ENCODE measurements around the gene SETD2. TPM values are rescaled to one million over a fixed set of nuclear protein-coding genes. Genes with fewer than 3 reads are reported as not detected.

Gene SETD2
- total RNA-seq, 2 experiments from 2014 or later, result 27.7 to 28.1 TPM

GRCh38 chr3:47019201-47019600 is 144.7 kb downstream of the SETD2 start:
- Mint-ChIP-seq H3K36me3 (ENCODE audit: low read depth) (peaks cover 13% of the 10 kb centered on the region), H3K9me3 (no peaks in the 10 kb centered on the region), H3K4me3 (no peak overlapping the region), H3K27me3 (ENCODE audit: low read depth) (no peaks in the 10 kb centered on the region), H3K4me1 (ENCODE audit: low read depth) (peaks cover 42% of the 10 kb centered on the region), H3K27ac (peak overlapping the region; percentile 55)
- intact Hi-C loops (cut with micrococcal nuclease), result loop anchor here (1.0 to 5.0 kb wide), 6 partner anchors 12 to 363 kb away; partner anchors contain the start of genes KIF9, KLHL18, PTPN23 and SETD2
- CTCF ChIA-PET, result interaction anchor here (0.6 kb wide), 1 partner anchor 744 kb away, joined by 4 read pairs; no protein-coding TSS in a partner anchor
- peak; percentile 75 for DNase-seq

- H3K9me3 Mint-ChIP-seq, result no peaks in the 10 kb centered on the region
- DNase-seq, result no peak
- H3K4me1 Mint-ChIP-seq (ENCODE audit: low read depth), result peaks cover 42% of the 10 kb centered on the region
- CTCF ChIA-PET, result no interaction called here
- H3K27me3 Mint-ChIP-seq (ENCODE audit: low read depth), result no peaks in the 10 kb centered on the region
- H3K36me3 Mint-ChIP-seq (ENCODE audit: low read depth), result peaks cover 13% of the 10 kb centered on the region
- peak overlapping the region; percentile 55 for H3K27ac Mint-ChIP-seq
- intact Hi-C loops (cut with micrococcal nuclease), result loop anchor here (5.0 kb wide), 3 partner anchors 264 to 364 kb away; partner anchors contain the start of genes KIF9, KLHL18 and PTPN23
- H3K4me3 Mint-ChIP-seq, result no peak overlapping the region
Observed at GRCh38 chr3:47018269-47018611, 145.7 kb downstream of the SETD2 start.

- H3K9me3 Mint-ChIP-seq, result no peaks in the 10 kb centered on the region
- DNase-seq, result no peak
- no peak overlapping the region for H3K4me3 Mint-ChIP-seq
- peak overlapping the region; percentile 70 for H3K27ac Mint-ChIP-seq
- H3K4me1 Mint-ChIP-seq (ENCODE audit: low read depth), result peaks cover 42% of the 10 kb centered on the region
- H3K27me3 Mint-ChIP-seq (ENCODE audit: low read depth), result no peaks in the 10 kb centered on the region
- CTCF ChIA-PET, result no interaction called here
- H3K36me3 Mint-ChIP-seq (ENCODE audit: low read depth), result peaks cover 13% of the 10 kb centered on the region
- intact Hi-C loops (cut with micrococcal nuclease), result loop anchor here (2.0 to 5.0 kb wide), 4 partner anchors 31 to 365 kb away; partner anchors contain the start of genes KIF9, KLHL18 and PTPN23
Observed at GRCh38 chr3:47017504-47018268, 146.2 kb downstream of the SETD2 start.

- CTCF ChIA-PET, result no interaction called here
- H3K4me3 Mint-ChIP-seq, result peak overlapping the region; percentile 2
- no peaks in the 10 kb centered on the region for H3K27me3 Mint-ChIP-seq (ENCODE audit: low read depth)
- no peaks in the 10 kb centered on the region for H3K9me3 Mint-ChIP-seq
- peak; percentile 61 for DNase-seq
- peak overlapping the region; percentile 70 for H3K27ac Mint-ChIP-seq
- intact Hi-C loops (cut with micrococcal nuclease), result loop anchor here (2.0 to 5.0 kb wide), 4 partner anchors 30 to 365 kb away; partner anchors contain the start of genes KIF9, KLHL18 and PTPN23
- H3K4me1 Mint-ChIP-seq (ENCODE audit: low read depth), result peaks cover 40% of the 10 kb centered on the region
- H3K36me3 Mint-ChIP-seq (ENCODE audit: low read depth), result peaks cover 13% of the 10 kb centered on the region
Observed at GRCh38 chr3:47016934-47017435, 146.9 kb downstream of the SETD2 start.

GRCh38 chr3:47016086-47016933 is 147.6 kb downstream of the SETD2 start:
- intact Hi-C loops (cut with micrococcal nuclease), result loop anchor here (2.0 to 5.0 kb wide), 4 partner anchors 30 to 366 kb away; partner anchors contain the start of genes KIF9, KLHL18 and PTPN23
- H3K9me3 Mint-ChIP-seq, result no peaks in the 10 kb centered on the region
- CTCF ChIA-PET, result no interaction called here
- peak overlapping the region; percentile 70 for H3K27ac Mint-ChIP-seq
- peaks cover 13% of the 10 kb centered on the region for H3K36me3 Mint-ChIP-seq (ENCODE audit: low read depth)
- H3K4me3 Mint-ChIP-seq, result no peak overlapping the region
- H3K4me1 Mint-ChIP-seq (ENCODE audit: low read depth), result peaks cover 40% of the 10 kb centered on the region
- DNase-seq, result no peak
- H3K27me3 Mint-ChIP-seq (ENCODE audit: low read depth), result no peaks in the 10 kb centered on the region

- Mint-ChIP-seq H3K4me3 (no peak overlapping the region), H3K4me1 (ENCODE audit: low read depth) (peaks cover 37% of the 10 kb centered on the region), H3K27me3 (ENCODE audit: low read depth) (no peaks in the 10 kb centered on the region), H3K27ac (peak overlapping the region; percentile 28), H3K9me3 (no peaks in the 10 kb centered on the region), H3K36me3 (ENCODE audit: low read depth) (peaks cover 16% of the 10 kb centered on the region)
- intact Hi-C loops (cut with micrococcal nuclease), result loop anchor here (5.0 kb wide), 3 partner anchors 267 to 367 kb away; partner anchors contain the start of genes KIF9, KLHL18 and PTPN23
- CTCF ChIA-PET, result interaction anchor here (0.6 kb wide), 1 partner anchor 12 kb away, joined by 3 read pairs; no protein-coding TSS in a partner anchor
- DNase-seq, result no peak
Observed at GRCh38 chr3:47015151-47015550, 148.8 kb downstream of the SETD2 start.

GRCh38 chr3:47014036-47014435 is 149.9 kb downstream of the SETD2 start:
- H3K4me3 Mint-ChIP-seq, result no peak overlapping the region
- no peaks in the 10 kb centered on the region for H3K27me3 Mint-ChIP-seq (ENCODE audit: low read depth)
- CTCF ChIA-PET, result interaction anchor here (0.6 kb wide), 1 partner anchor 305 kb away, joined by 3 read pairs; no protein-coding TSS in a partner anchor
- H3K27ac Mint-ChIP-seq, result no peak overlapping the region
- peaks cover 26% of the 10 kb centered on the region for H3K4me1 Mint-ChIP-seq (ENCODE audit: low read depth)
- no peaks in the 10 kb centered on the region for H3K9me3 Mint-ChIP-seq
- intact Hi-C loops (cut with micrococcal nuclease), result no loop called here
- peaks cover 16% of the 10 kb centered on the region for H3K36me3 Mint-ChIP-seq (ENCODE audit: low read depth)
- DNase-seq, result no peak

GRCh38 chr3:47013231-47013630 is 150.7 kb downstream of the SETD2 start:
- Mint-ChIP-seq H3K27ac (no peak overlapping the region), H3K9me3 (no peaks in the 10 kb centered on the region), H3K27me3 (ENCODE audit: low read depth) (no peaks in the 10 kb centered on the region), H3K36me3 (ENCODE audit: low read depth) (peaks cover 14% of the 10 kb centered on the region), H3K4me1 (ENCODE audit: low read depth) (peaks cover 21% of the 10 kb centered on the region), H3K4me3 (no peak overlapping the region)
- peak; percentile 3 for DNase-seq
- CTCF ChIA-PET, result no interaction called here
- intact Hi-C loops (cut with micrococcal nuclease), result no loop called here

- Mint-ChIP-seq H3K27me3 (ENCODE audit: low read depth) (no peaks in the 10 kb centered on the region), H3K36me3 (ENCODE audit: low read depth) (peaks cover 13% of the 10 kb centered on the region), H3K27ac (peak overlapping the region; percentile 12), H3K4me3 (no peak overlapping the region), H3K4me1 (ENCODE audit: low read depth) (peaks cover 15% of the 10 kb centered on the region), H3K9me3 (no peaks in the 10 kb centered on the region)
- CTCF ChIA-PET, result no interaction called here
- peak; percentile 5 for DNase-seq
- intact Hi-C loops (cut with micrococcal nuclease), result no loop called here
Observed at GRCh38 chr3:47012342-47013230, 151.3 kb downstream of the SETD2 start.

GRCh38 chr3:47011371-47011770 is 152.5 kb downstream of the SETD2 start:
- intact Hi-C loops (cut with micrococcal nuclease), result no loop called here
- Mint-ChIP-seq H3K4me3 (no peak overlapping the region), H3K4me1 (ENCODE audit: low read depth) (peaks cover 2% of the 10 kb centered on the region), H3K27ac (no peak overlapping the region), H3K9me3 (no peaks in the 10 kb centered on the region), H3K27me3 (ENCODE audit: low read depth) (no peaks in the 10 kb centered on the region), H3K36me3 (ENCODE audit: low read depth) (peaks cover 9% of the 10 kb centered on the region)
- DNase-seq, result peak; percentile 3
- CTCF ChIA-PET, result no interaction called here

- DNase-seq, result peak; percentile 1
- peaks cover 10% of the 10 kb centered on the region for H3K36me3 Mint-ChIP-seq (ENCODE audit: low read depth)
- intact Hi-C loops (cut with micrococcal nuclease), result no loop called here
- no peak overlapping the region for H3K4me3 Mint-ChIP-seq
- no peak overlapping the region for H3K27ac Mint-ChIP-seq
- H3K27me3 Mint-ChIP-seq (ENCODE audit: low read depth), result no peaks in the 10 kb centered on the region
- CTCF ChIA-PET, result no interaction called here
- H3K9me3 Mint-ChIP-seq, result no peaks in the 10 kb centered on the region
- peaks cover 2% of the 10 kb centered on the region for H3K4me1 Mint-ChIP-seq (ENCODE audit: low read depth)
Observed at GRCh38 chr3:47010910-47011309, 153.0 kb downstream of the SETD2 start.
